Keratinocyte (primary cell): ENCODE data around the gene ZNF451. TPM values are rescaled to one million over a fixed set of nuclear protein-coding genes. Genes with fewer than 3 reads are reported as not detected.

Experiments
- DNase-seq: peaks from one replicate; pipeline ENCODE4 v3.0.0-alpha.2; 2011; ENCODE audit warnings: low read depth, missing footprints, low spot score
- FAIRE-seq: peaks from 2 replicates; lab custom pipeline; 2011; peaks lifted over from hg19 to GRCh38; lab: Jason Lieb, UNC
- H2AFZ ChIP-seq: 2 replicates; pipeline ENCODE4 v1.6.0; 2012; ENCODE audit warnings: low read length, control low read depth, inconsistent platforms; ENCODE audit not compliant: control insufficient read depth
- H3K27ac ChIP-seq: 2 replicates; pipeline ENCODE4 v1.5.1; 2011; ENCODE audit warnings: low read length; ENCODE audit not compliant: control insufficient read depth, insufficient read depth
- H3K27me3 ChIP-seq: 3 replicates; pipeline ENCODE4 v1.6.0; 2011; ENCODE audit warnings: low read length; ENCODE audit not compliant: control insufficient read depth, insufficient read depth; ENCODE audit errors: extremely low read depth
- H3K36me3 ChIP-seq, 2 experiments: 2 replicates in 1 of 2; 3 replicates in 1 of 2; pipeline ENCODE4 v1.5.1; 2011; ENCODE audit warnings: low read length in 2 of 2, mild to moderate bottlenecking in 1 of 2; ENCODE audit not compliant: control insufficient read depth in 2 of 2, insufficient read depth in 2 of 2; ENCODE audit errors: extremely low read depth in 1 of 2
- H3K4me1 ChIP-seq: 3 replicates; pipeline ENCODE4 v1.5.1; 2011; ENCODE audit warnings: low read length; ENCODE audit not compliant: control insufficient read depth, insufficient read depth; ENCODE audit errors: extremely low read depth
- H3K4me2 ChIP-seq: 3 replicates; pipeline ENCODE4 v1.6.0; 2011; ENCODE audit warnings: low read depth, low read length; ENCODE audit not compliant: control insufficient read depth, insufficient read depth; ENCODE audit errors: extremely low read depth
- H3K4me3 ChIP-seq, 3 experiments: fragments of 200-600 bp in 1 of 3; sonication (generic) in 1 of 3; 2 replicates in 2 of 3; 3 replicates in 1 of 3; pipeline ENCODE4 v1.5.1; 2011 to 2016; ENCODE audit warnings: low read length in 3 of 3, mild to moderate bottlenecking in 3 of 3, control low read depth in 2 of 3, inconsistent platforms in 1 of 3, low read depth in 1 of 3, mixed read lengths in 1 of 3, mixed run types in 1 of 3, moderate library complexity in 1 of 3; ENCODE audit not compliant: control insufficient read depth in 2 of 3, insufficient read depth in 2 of 3; ENCODE audit errors: extremely low read depth in 1 of 3
- H3K79me2 ChIP-seq: 2 replicates; pipeline ENCODE4 v1.6.0; 2012; ENCODE audit warnings: low read length; ENCODE audit not compliant: control insufficient read depth, insufficient read depth
- H3K9ac ChIP-seq: 3 replicates; pipeline ENCODE4 v1.6.0; 2011; ENCODE audit warnings: low read length; ENCODE audit not compliant: control insufficient read depth, insufficient read depth; ENCODE audit errors: extremely low read depth
- H3K9me1 ChIP-seq: 3 replicates; pipeline ENCODE4 v1.6.0; 2011; ENCODE audit warnings: low read length; ENCODE audit not compliant: control insufficient read depth, insufficient read depth; ENCODE audit errors: extremely low read depth
- H3K9me3 ChIP-seq: 2 replicates; pipeline ENCODE4 v1.5.1; 2012; ENCODE audit warnings: low read depth, low read length; ENCODE audit not compliant: control insufficient read depth
- H4K20me1 ChIP-seq: 3 replicates; pipeline ENCODE4 v1.6.0; 2011; ENCODE audit warnings: low read length; ENCODE audit not compliant: control insufficient read depth, insufficient read depth; ENCODE audit errors: extremely low read depth
- EZH2 ChIP-seq: IDR thresholded peaks from one replicate; pipeline ENCODE4 v1.6.1; 2012; ENCODE audit warnings: inconsistent platforms, mild to moderate bottlenecking, low read length, moderate library complexity
- dilution Hi-C: fragments of 300-500 bp; cut with MboI; formaldehyde crosslinking; loops from one replicate; pipeline ENCODE4 v1.7.0; 2020; ENCODE audit warnings: low sequenced_read_pairs; ENCODE audit not compliant: extremely low pct_ligation_motif_present
- polyA plus RNA-seq, 5 experiments: library from polyadenylated mRNA; depleted of rRNA in 3 of 5; stranded (reverse) in 3 of 5; stranded (forward) in 1 of 5; unstranded in 1 of 5; fragments of >200 nt; gene quantifications; 1 replicate in 1 of 5; 2 replicates in 3 of 5; 3 replicates in 1 of 5; pipeline versions ENCODE4 v1.2.1 to v1.2.3, GENCODE V29; 2011 to 2012; ENCODE audit warnings: missing spikeins in 2 of 5, low read depth in 1 of 5, low replicate concordance in 1 of 5
- TF ChIP-seq, protein P1 (sequence below), 3 experiments: IDR thresholded peaks in 1 of 3; conservative IDR thresholded peaks in 1 of 3; optimal IDR thresholded peaks in 1 of 3; 2 replicates in 2 of 3; 3 replicates in 1 of 3; pipeline versions ENCODE3 to v1.5.1; 2011; ENCODE audit warnings: low read length in 3 of 3, mild to moderate bottlenecking in 3 of 3, moderate library complexity in 2 of 3, control low read depth in 1 of 3, inconsistent platforms in 1 of 3; ENCODE audit not compliant: insufficient read depth in 2 of 3; ENCODE audit errors: extremely low read depth in 1 of 3

The ZNF451 gene
- polyA plus RNA-seq, 1 donor (not counting 4 experiments of a cell fraction or from before 2014, with no cell fraction given), result 32.1 TPM

DNA sequence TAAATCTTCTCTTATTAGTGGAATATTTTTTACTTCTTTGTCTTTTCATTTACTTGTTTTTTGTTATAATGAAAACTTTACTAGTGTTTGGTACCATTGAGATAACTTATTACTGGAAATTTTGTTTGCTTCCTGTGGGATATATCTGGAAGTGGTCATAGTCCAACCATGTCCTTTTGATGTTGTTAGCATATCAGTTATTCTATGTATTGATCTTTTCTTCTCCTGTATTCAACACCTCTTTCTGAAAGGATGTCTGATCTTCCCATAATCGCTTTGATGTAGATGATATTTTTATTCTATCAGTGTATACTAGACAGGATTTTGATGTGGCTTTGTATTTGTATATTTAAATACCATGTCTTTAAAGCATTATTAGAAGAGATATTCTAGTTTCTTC, 17.0 kb downstream of the ZNF451 start:
- no peaks in the 10 kb centered on the region for H3K4me1 ChIP-seq
- no peaks in the 10 kb centered on the region for H4K20me1 ChIP-seq
- dilution Hi-C loops, result no loop called here
- no peak for FAIRE-seq
- H3K9me3 ChIP-seq, result no peaks in the 10 kb centered on the region
- H3K9me1 ChIP-seq, result no peaks in the 10 kb centered on the region
- no peak overlapping the region for H3K4me3 ChIP-seq
- peaks cover 3 to 7% of the 10 kb centered on the region in 2 experiments for H3K36me3 ChIP-seq
- peaks cover 74% of the 10 kb centered on the region for H3K79me2 ChIP-seq
- no peak for DNase-seq
- H3K4me2 ChIP-seq, result no peak overlapping the region
- no peak overlapping the region for H3K9ac ChIP-seq
- H2AFZ ChIP-seq, result no peak overlapping the region
- H3K27ac ChIP-seq, result no peak overlapping the region
- TF ChIP-seq, protein P1, sequence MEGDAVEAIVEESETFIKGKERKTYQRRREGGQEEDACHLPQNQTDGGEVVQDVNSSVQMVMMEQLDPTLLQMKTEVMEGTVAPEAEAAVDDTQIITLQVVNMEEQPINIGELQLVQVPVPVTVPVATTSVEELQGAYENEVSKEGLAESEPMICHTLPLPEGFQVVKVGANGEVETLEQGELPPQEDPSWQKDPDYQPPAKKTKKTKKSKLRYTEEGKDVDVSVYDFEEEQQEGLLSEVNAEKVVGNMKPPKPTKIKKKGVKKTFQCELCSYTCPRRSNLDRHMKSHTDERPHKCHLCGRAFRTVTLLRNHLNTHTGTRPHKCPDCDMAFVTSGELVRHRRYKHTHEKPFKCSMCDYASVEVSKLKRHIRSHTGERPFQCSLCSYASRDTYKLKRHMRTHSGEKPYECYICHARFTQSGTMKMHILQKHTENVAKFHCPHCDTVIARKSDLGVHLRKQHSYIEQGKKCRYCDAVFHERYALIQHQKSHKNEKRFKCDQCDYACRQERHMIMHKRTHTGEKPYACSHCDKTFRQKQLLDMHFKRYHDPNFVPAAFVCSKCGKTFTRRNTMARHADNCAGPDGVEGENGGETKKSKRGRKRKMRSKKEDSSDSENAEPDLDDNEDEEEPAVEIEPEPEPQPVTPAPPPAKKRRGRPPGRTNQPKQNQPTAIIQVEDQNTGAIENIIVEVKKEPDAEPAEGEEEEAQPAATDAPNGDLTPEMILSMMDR (optimal IDR thresholded peaks at IDR 0.05 in 1 of 3, IDR thresholded peaks at IDR 0.05 in 1 of 3, conservative IDR thresholded peaks at IDR 0.05 in 1 of 3; ENCODE audit: extremely low read depth in 1 of 3, insufficient read depth in 2 of 3, low read length in 3 of 3), result no peak
- no peak for TF ChIP-seq EZH2
- no peaks in the 10 kb centered on the region for H3K27me3 ChIP-seq

DNA sequence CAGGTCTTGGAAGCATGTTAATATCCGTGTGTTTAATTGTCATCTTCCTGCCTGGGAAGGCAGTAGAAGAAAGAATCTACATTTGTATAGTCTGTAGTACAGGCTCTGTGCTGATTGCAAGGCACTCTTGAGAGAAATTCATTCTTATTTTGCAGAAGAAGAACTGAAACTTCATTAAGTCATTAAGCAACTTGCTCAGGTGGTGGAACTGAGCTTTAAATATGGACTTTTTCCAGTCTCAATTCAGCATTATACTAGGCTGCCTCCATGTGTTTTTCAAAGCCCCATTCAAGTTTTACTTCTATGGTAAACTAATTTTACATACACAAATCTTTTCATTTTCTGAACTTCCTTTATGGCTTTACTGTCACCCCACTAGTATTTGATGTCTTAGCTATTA, 18.7 kb downstream of the ZNF451 start:
- dilution Hi-C loops, result no loop called here
- DNase-seq (no peak), FAIRE-seq (no peak)
- no peak overlapping the region for H3K9ac ChIP-seq
- H3K4me2 ChIP-seq, result no peak overlapping the region
- H3K79me2 ChIP-seq, result peaks cover 64% of the 10 kb centered on the region
- no peaks in the 10 kb centered on the region for H3K9me3 ChIP-seq
- peaks cover 0 to 3% of the 10 kb centered on the region in 2 experiments for H3K36me3 ChIP-seq
- no peak overlapping the region for H3K4me3 ChIP-seq
- no peaks in the 10 kb centered on the region for H4K20me1 ChIP-seq
- H3K4me1 ChIP-seq, result no peaks in the 10 kb centered on the region
- TF ChIP-seq EZH2, result no peak
- TF ChIP-seq, protein P1 (optimal IDR thresholded peaks at IDR 0.05 in 1 of 3, IDR thresholded peaks at IDR 0.05 in 1 of 3, conservative IDR thresholded peaks at IDR 0.05 in 1 of 3; ENCODE audit: extremely low read depth in 1 of 3, insufficient read depth in 2 of 3, low read length in 3 of 3), result no peak
- no peak overlapping the region for H2AFZ ChIP-seq
- no peak overlapping the region for H3K27ac ChIP-seq
- no peaks in the 10 kb centered on the region for H3K27me3 ChIP-seq
- no peaks in the 10 kb centered on the region for H3K9me1 ChIP-seq
